ENCODE measurements around the gene ADGRG6.

DNA sequence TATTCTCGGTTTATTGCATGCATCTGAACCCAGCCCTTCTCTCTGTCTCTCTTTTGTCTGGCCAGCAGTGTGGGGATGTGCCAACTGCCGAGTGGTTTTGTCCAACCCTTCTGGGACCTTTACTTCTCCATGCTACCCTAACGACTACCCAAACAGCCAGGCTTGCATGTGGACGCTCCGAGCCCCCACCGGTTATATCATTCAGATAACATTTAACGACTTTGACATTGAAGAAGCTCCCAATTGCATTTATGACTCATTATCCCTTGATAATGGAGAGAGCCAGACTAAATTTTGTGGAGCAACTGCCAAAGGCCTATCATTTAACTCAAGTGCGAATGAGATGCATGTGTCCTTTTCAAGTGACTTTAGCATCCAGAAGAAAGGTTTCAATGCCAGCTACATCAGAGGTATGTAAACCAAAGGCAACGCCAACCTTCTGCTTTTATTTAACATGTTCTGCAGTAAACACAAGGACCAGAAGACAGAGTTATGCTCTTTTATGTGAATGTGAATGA lies 65.8 kb downstream of the ADGRG6 start:
- TF ChIP-seq, protein P1, sequence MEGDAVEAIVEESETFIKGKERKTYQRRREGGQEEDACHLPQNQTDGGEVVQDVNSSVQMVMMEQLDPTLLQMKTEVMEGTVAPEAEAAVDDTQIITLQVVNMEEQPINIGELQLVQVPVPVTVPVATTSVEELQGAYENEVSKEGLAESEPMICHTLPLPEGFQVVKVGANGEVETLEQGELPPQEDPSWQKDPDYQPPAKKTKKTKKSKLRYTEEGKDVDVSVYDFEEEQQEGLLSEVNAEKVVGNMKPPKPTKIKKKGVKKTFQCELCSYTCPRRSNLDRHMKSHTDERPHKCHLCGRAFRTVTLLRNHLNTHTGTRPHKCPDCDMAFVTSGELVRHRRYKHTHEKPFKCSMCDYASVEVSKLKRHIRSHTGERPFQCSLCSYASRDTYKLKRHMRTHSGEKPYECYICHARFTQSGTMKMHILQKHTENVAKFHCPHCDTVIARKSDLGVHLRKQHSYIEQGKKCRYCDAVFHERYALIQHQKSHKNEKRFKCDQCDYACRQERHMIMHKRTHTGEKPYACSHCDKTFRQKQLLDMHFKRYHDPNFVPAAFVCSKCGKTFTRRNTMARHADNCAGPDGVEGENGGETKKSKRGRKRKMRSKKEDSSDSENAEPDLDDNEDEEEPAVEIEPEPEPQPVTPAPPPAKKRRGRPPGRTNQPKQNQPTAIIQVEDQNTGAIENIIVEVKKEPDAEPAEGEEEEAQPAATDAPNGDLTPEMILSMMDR (IDR thresholded peaks at IDR 0.05; ENCODE audit: control extremely low read depth in 1 of 3, insufficient read depth in 1 of 3, low read depth in 1 of 3, low read length in 3 of 3), result no peak
- TF ChIP-seq POLR2AphosphoS5 (IDR thresholded peaks at IDR 0.05; ENCODE audit: low read depth, low read length) (no peak), JUND (IDR thresholded peaks at IDR 0.05; ENCODE audit: low read length) (no peak), SAP30 (IDR thresholded peaks at IDR 0.05; ENCODE audit: insufficient read depth, insufficient replicate concordance, low read length) (no peak), SP1 (IDR thresholded peaks at IDR 0.05; ENCODE audit: low read depth, low read length) (no peak), JUN (IDR thresholded peaks at IDR 0.05; ENCODE audit: low read depth, low read length) (no peak)
- TF ChIP-seq, protein P2, sequence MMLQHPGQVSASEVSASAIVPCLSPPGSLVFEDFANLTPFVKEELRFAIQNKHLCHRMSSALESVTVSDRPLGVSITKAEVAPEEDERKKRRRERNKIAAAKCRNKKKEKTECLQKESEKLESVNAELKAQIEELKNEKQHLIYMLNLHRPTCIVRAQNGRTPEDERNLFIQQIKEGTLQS (IDR thresholded peaks at IDR 0.05; ENCODE audit: insufficient read depth, low read depth, low read length), result no peak
- TF ChIP-seq, protein P3, sequence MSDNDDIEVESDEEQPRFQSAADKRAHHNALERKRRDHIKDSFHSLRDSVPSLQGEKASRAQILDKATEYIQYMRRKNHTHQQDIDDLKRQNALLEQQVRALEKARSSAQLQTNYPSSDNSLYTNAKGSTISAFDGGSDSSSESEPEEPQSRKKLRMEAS (IDR thresholded peaks at IDR 0.05), result no peak

All from H1 (cell line).